ENCODE measurements around the gene APOC1. TPM values are rescaled to one million over a fixed set of nuclear protein-coding genes. Genes with fewer than 3 reads are reported as not detected.

Gene APOC1
- polyA plus RNA-seq, 1 of the 3 experiments (the other 2 are of a cell fraction), result 2.7 TPM

- CTCF ChIA-PET, result interaction anchor here (2.1 kb wide), 1 partner anchor 10 kb away, joined by 16 read pairs; no protein-coding TSS in a partner anchor
- H3K9ac ChIP-seq, result no peak overlapping the region
- H3K4me3 ChIP-seq (ENCODE audit: low read depth in 2 of 2, low read length in 1 of 2), result no peak overlapping the region
- H3F3A ChIP-seq (replicated peaks; ENCODE audit: insufficient read depth), result peaks cover 17% of the 10 kb centered on the region
- DNase-seq, result no peak
- H3K4me1 ChIP-seq (ENCODE audit: control insufficient read depth in 1 of 2, insufficient read depth in 2 of 2, low read depth in 1 of 2, low read length in 1 of 2), result peaks cover 8 to 21% of the 10 kb centered on the region in 2 experiments; a peak in 2 of 4 replicates
- TF ChIP-seq CHD2 (IDR thresholded peaks at IDR 0.05; ENCODE audit: low read length, partially characterized antibody) (no peak), RCOR1 (IDR thresholded peaks at IDR 0.05; ENCODE audit: low read length) (no peak), YY1 (IDR thresholded peaks at IDR 0.05; ENCODE audit: low read depth) (no peak), FOXJ3 (CRISPR knock-in tag; IDR thresholded peaks at IDR 0.05) (no peak), RXRA (IDR thresholded peaks at IDR 0.05; ENCODE audit: borderline replicate concordance, low read depth) (no peak)
- H3K27ac ChIP-seq (ENCODE audit: low read depth in 2 of 2, low read length in 1 of 2), result no peak overlapping the region
- H4K20me1 ChIP-seq (ENCODE audit: insufficient read depth), result no peaks in the 10 kb centered on the region
- H3K9me3 ChIP-seq, result no peaks in the 10 kb centered on the region
- POLR2A ChIA-PET, result interaction anchor here (1.2 kb wide), 1 partner anchor 10 kb away, joined by 3 read pairs; no protein-coding TSS in a partner anchor
- no peak overlapping the region for H2AFZ ChIP-seq (ENCODE audit: low read depth)
- H3K36me3 ChIP-seq (replicated peaks in 1 of 2; ENCODE audit: control insufficient read depth in 1 of 2, insufficient read depth in 2 of 2, low read length in 1 of 2), result peaks cover 25 to 47% of the 10 kb centered on the region in 2 experiments
- 81% methylated on average over 11 of the region's 18 CpGs for WGBS (ENCODE audit: low lambda C conversion rate)
- no peak overlapping the region for H3K4me2 ChIP-seq
- peaks cover 56% of the 10 kb centered on the region for H3K79me2 ChIP-seq (ENCODE audit: insufficient read depth)
- no peaks in the 10 kb centered on the region for H3K27me3 ChIP-seq (ENCODE audit: insufficient read depth)
- no peaks in the 10 kb centered on the region for H3K9me2 ChIP-seq
Measured at GRCh38 chr19:44893332-44894051, 20.9 kb upstream of the APOC1 start.

- DNase-seq, result no peak
- ChIA-PET POLR2A (no interaction called here), CTCF (interaction anchor here (1.0 kb wide), 1 partner anchor 58 kb away, joined by 5 read pairs; no protein-coding TSS in a partner anchor)
Measured at GRCh38 chr19:44894052-44894400, 20.4 kb upstream of the APOC1 start.

More at GRCh38 chr19:44894052-44894400, 20.4 kb upstream of the APOC1 start:
- H2AFZ ChIP-seq (ENCODE audit: low read depth), result no peak overlapping the region
- no peak overlapping the region for H3K4me3 ChIP-seq (ENCODE audit: low read depth in 2 of 2, low read length in 1 of 2)
- H3K4me1 ChIP-seq (ENCODE audit: control insufficient read depth in 1 of 2, insufficient read depth in 2 of 2, low read depth in 1 of 2, low read length in 1 of 2), result peaks cover 8 to 21% of the 10 kb centered on the region in 2 experiments; a peak in 2 of 4 replicates
- no peaks in the 10 kb centered on the region for H3K9me3 ChIP-seq
- no peak overlapping the region for H3K4me2 ChIP-seq
- TF ChIP-seq NRF1 (IDR thresholded peaks at IDR 0.05; ENCODE audit: low read depth, low read length), result no peak
- TF ChIP-seq ZBTB33 (IDR thresholded peaks at IDR 0.05; ENCODE audit: borderline replicate concordance, low read depth), result no peak
- TF ChIP-seq FOXJ3 (CRISPR knock-in tag; IDR thresholded peaks at IDR 0.05), result no peak
- TF ChIP-seq RCOR1 (IDR thresholded peaks at IDR 0.05; ENCODE audit: low read length), result no peak
- no peak for TF ChIP-seq TCF12 (IDR thresholded peaks at IDR 0.05)
- TF ChIP-seq MXI1 (IDR thresholded peaks at IDR 0.05; ENCODE audit: low read depth, low read length), result no peak
- TF ChIP-seq RXRA (IDR thresholded peaks at IDR 0.05; ENCODE audit: borderline replicate concordance, low read depth), result no peak
- TF ChIP-seq MEF2A (IDR thresholded peaks at IDR 0.05; ENCODE audit: borderline replicate concordance, low read depth), result no peak
- TF ChIP-seq RAD21 (IDR thresholded peaks at IDR 0.05; ENCODE audit: low read length), result no peak
- no peak for TF ChIP-seq SMC3 (IDR thresholded peaks at IDR 0.05; ENCODE audit: low read depth, low read length)
- H3F3A ChIP-seq (replicated peaks; ENCODE audit: insufficient read depth), result peaks cover 12% of the 10 kb centered on the region
- no peaks in the 10 kb centered on the region for H3K9me2 ChIP-seq
- no peak overlapping the region for H3K27ac ChIP-seq (ENCODE audit: low read depth in 2 of 2, low read length in 1 of 2)
- WGBS (ENCODE audit: low lambda C conversion rate), result 97% methylated on average over 6 of the region's 6 CpGs
- H3K36me3 ChIP-seq (replicated peaks in 1 of 2; ENCODE audit: control insufficient read depth in 1 of 2, insufficient read depth in 2 of 2, low read length in 1 of 2), result peaks cover 26 to 47% of the 10 kb centered on the region in 2 experiments
- H3K27me3 ChIP-seq (ENCODE audit: insufficient read depth), result no peaks in the 10 kb centered on the region
- no peaks in the 10 kb centered on the region for H4K20me1 ChIP-seq (ENCODE audit: insufficient read depth)
- peaks cover 56% of the 10 kb centered on the region for H3K79me2 ChIP-seq (ENCODE audit: insufficient read depth)
- H3K9ac ChIP-seq, result no peak overlapping the region
